Esophagus squamous epithelium (tissue), 4 donors: ENCODE data around the gene NFKBIE.

Experiments used
- POLR2A ChIP-seq, 4 donors: fragments of 450-650 bp; IDR thresholded peaks; one replicate each; pipeline ENCODE4 v1.6.1; 2017; ENCODE audit warnings: antibody characterized with exemption in 4 of 4, mild to moderate bottlenecking in 4 of 4, moderate library complexity in 3 of 4
- TF ChIP-seq, protein P1 (sequence below), 6 experiments: fragments of 450-650 bp in 4 of 6; fragments of 200-600 bp in 2 of 6; sonication (generic) in 2 of 6; IDR thresholded peaks; one replicate each; pipeline ENCODE4 v1.5.1; 2016 to 2019; ENCODE audit warnings: antibody characterized with exemption in 6 of 6, mild to moderate bottlenecking in 4 of 6, moderate library complexity in 4 of 6

DNA sequence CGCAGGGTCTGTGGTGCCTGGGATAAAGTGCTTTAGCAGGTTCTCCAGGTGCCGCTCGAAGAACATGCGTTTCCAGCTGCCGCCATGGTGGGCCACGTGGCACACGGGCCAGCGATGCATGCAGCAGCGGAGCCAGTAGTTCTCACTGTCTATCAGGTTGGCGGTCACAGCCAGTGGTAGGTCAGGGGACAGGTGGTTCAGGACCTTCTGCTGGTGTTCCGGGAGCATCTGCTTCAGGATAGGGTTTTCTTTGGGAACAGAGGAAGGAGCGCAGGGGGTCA is 20.9 kb upstream of the NFKBIE start:
- TF ChIP-seq, protein P1, sequence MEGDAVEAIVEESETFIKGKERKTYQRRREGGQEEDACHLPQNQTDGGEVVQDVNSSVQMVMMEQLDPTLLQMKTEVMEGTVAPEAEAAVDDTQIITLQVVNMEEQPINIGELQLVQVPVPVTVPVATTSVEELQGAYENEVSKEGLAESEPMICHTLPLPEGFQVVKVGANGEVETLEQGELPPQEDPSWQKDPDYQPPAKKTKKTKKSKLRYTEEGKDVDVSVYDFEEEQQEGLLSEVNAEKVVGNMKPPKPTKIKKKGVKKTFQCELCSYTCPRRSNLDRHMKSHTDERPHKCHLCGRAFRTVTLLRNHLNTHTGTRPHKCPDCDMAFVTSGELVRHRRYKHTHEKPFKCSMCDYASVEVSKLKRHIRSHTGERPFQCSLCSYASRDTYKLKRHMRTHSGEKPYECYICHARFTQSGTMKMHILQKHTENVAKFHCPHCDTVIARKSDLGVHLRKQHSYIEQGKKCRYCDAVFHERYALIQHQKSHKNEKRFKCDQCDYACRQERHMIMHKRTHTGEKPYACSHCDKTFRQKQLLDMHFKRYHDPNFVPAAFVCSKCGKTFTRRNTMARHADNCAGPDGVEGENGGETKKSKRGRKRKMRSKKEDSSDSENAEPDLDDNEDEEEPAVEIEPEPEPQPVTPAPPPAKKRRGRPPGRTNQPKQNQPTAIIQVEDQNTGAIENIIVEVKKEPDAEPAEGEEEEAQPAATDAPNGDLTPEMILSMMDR (IDR thresholded peaks at IDR 0.05): no peak
- no peak for TF ChIP-seq POLR2A (IDR thresholded peaks at IDR 0.05)
